CD4-positive, alpha-beta T cell (primary cell): ENCODE measurements around the gene LRG1. TPM values are rescaled to one million over a fixed set of nuclear protein-coding genes. Genes with fewer than 3 reads are reported as not detected.

Experiments
- ATAC-seq: fragments of 200-7000 bp; cut with Tn5 transposase; one replicate; pipeline ENCODE4 v1.10.0; 2022; ENCODE audit warnings: mild to moderate bottlenecking; ENCODE audit not compliant: poor library complexity
- CTCF ChIA-PET: fragments of 350-600 bp; sonication (Branson Sonifier 250); formaldehyde crosslinking; loops from one replicate; lab custom pipeline; 2021; ENCODE audit warnings: antibody characterized with exemption, inconsistent platforms; lab: Charles Lee
- POLR2A ChIA-PET: fragments of 350-600 bp; sonication (Branson Sonifier 250); formaldehyde crosslinking; loops from one replicate; lab custom pipeline; 2021; ENCODE audit warnings: antibody characterized with exemption, inconsistent platforms; lab: Charles Lee
- DNase-seq, 14 experiments: peaks; one replicate each; pipeline ENCODE4 v3.0.0-alpha.2; 2013 to 2020; ENCODE audit warnings: mixed read lengths in 2 of 14
- H3K27ac ChIP-seq, 2 donors: one replicate each; pipeline versions ENCODE4 v1.5.1 to v1.7.0; 2013; ENCODE audit warnings: low read length in 2 of 2, low read depth in 1 of 2, mild to moderate bottlenecking in 1 of 2
- H3K27me3 ChIP-seq, 2 experiments: 1 replicate in 1 of 2; 2 replicates in 1 of 2; pipeline versions ENCODE4 v1.6.1 to v1.7.0; 2013; ENCODE audit warnings: low read length in 2 of 2, control low read depth in 1 of 2, mild to moderate bottlenecking in 1 of 2, moderate library complexity in 1 of 2; ENCODE audit not compliant: insufficient read depth in 2 of 2, control insufficient read depth in 1 of 2
- H3K36me3 ChIP-seq: one replicate; pipeline ENCODE4 v1.6.1; 2013; ENCODE audit warnings: low read length, control low read depth; ENCODE audit not compliant: insufficient read depth
- H3K4me1 ChIP-seq: one replicate; pipeline ENCODE4 v1.6.1; 2013; ENCODE audit warnings: low read length, control low read depth; ENCODE audit not compliant: insufficient read depth
- H3K4me3 ChIP-seq: one replicate; pipeline ENCODE4 v1.5.1; 2013; ENCODE audit warnings: mild to moderate bottlenecking, low read length, moderate library complexity
- H3K9me3 ChIP-seq, 2 experiments: 1 replicate in 1 of 2; 2 replicates in 1 of 2; pipeline versions ENCODE4 v1.6.1 to v1.7.0; 2013; ENCODE audit warnings: low read length in 2 of 2, mild to moderate bottlenecking in 2 of 2, control low read depth in 1 of 2, moderate library complexity in 1 of 2; ENCODE audit not compliant: control insufficient read depth in 1 of 2, insufficient read depth in 1 of 2
- H3K27ac Mint-ChIP-seq: one replicate; pipeline ENCODE4 v1.8.0; 2020; ENCODE audit warnings: mixed read lengths
- H3K27me3 Mint-ChIP-seq: one replicate; pipeline ENCODE4 v1.8.0; 2021; ENCODE audit warnings: mixed read lengths
- H3K36me3 Mint-ChIP-seq: one replicate; pipeline ENCODE4 v1.8.0; 2021; ENCODE audit warnings: low read depth, mixed read lengths
- H3K4me1 Mint-ChIP-seq: one replicate; pipeline ENCODE4 v1.8.0; 2021; ENCODE audit warnings: low read depth, mixed read lengths
- H3K4me3 Mint-ChIP-seq: one replicate; pipeline ENCODE4 v1.8.0; 2020; ENCODE audit warnings: mild to moderate bottlenecking, mixed read lengths
- H3K9me3 Mint-ChIP-seq: one replicate; pipeline ENCODE4 v1.8.0; 2020; ENCODE audit warnings: mixed read lengths
- intact Hi-C, 2 experiments: fragments of 100-400 bp; cut with DNase I in 1 of 2; cut with micrococcal nuclease in 1 of 2; formaldehyde crosslinking; loops; one replicate each; pipeline versions ENCODE4 v1.15.1 to v1.9.0; 2023 to 2025; cut with DNase I, micrococcal nuclease
- total RNA-seq, 174 experiments: library from RNA in 2 of 174; stranded (reverse) in 2 of 174; gene quantifications; one replicate each; pipeline ENCODE4 v1.2.3 and lab custom pipeline; 2021 to 2026
- TF ChIP-seq, protein P1 (sequence below): fragments of 200-600 bp; IDR thresholded peaks from one replicate; pipeline ENCODE4 v1.8.0; 2022; ENCODE audit warnings: antibody characterized with exemption, mild to moderate bottlenecking

LRG1 gene
- total RNA-seq, 2 experiments from 2014 or later = not detected

DNA sequence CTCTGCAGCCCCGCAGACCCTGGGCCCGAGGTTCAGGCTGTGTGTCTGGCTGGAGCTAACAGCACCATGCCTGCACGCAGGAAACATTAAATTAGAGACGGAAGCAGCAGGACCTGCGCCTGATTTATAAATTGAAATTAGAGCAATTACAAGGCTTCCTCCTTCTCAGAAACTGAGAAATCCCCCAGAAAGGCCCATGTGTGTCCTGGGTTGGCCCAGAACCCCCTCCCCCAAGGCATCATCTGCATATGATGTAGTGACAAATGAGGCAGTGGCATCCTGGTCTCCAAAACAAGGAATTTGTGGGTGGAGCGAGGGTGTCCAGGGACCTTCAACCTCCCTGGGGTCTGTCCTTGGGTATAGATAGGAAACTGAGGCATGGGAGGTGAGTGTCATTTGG, 46.9 kb upstream of the LRG1 start:
- ChIA-PET CTCF (no interaction called here), POLR2A (no interaction called here)
- ATAC-seq = no peak
- no peaks in the 10 kb centered on the region for H3K36me3 ChIP-seq
- peaks cover 46 to 53% of the 10 kb centered on the region in 2 experiments for H3K27me3 ChIP-seq
- no peak overlapping the region for H3K27ac ChIP-seq
- H3K9me3 Mint-ChIP-seq = no peaks in the 10 kb centered on the region
- no peak for DNase-seq
- H3K4me1 ChIP-seq = peaks cover 16% of the 10 kb centered on the region
- intact Hi-C loops = no loop called here
- H3K4me1 Mint-ChIP-seq = peaks cover 17% of the 10 kb centered on the region
- H3K4me3 ChIP-seq = no peak overlapping the region
- H3K36me3 Mint-ChIP-seq = no peaks in the 10 kb centered on the region
- H3K4me3 Mint-ChIP-seq = no peak overlapping the region
- H3K27me3 Mint-ChIP-seq = peaks cover 74% of the 10 kb centered on the region
- peaks cover 0 to 22% of the 10 kb centered on the region in 2 experiments for H3K9me3 ChIP-seq
- TF ChIP-seq, protein P1, sequence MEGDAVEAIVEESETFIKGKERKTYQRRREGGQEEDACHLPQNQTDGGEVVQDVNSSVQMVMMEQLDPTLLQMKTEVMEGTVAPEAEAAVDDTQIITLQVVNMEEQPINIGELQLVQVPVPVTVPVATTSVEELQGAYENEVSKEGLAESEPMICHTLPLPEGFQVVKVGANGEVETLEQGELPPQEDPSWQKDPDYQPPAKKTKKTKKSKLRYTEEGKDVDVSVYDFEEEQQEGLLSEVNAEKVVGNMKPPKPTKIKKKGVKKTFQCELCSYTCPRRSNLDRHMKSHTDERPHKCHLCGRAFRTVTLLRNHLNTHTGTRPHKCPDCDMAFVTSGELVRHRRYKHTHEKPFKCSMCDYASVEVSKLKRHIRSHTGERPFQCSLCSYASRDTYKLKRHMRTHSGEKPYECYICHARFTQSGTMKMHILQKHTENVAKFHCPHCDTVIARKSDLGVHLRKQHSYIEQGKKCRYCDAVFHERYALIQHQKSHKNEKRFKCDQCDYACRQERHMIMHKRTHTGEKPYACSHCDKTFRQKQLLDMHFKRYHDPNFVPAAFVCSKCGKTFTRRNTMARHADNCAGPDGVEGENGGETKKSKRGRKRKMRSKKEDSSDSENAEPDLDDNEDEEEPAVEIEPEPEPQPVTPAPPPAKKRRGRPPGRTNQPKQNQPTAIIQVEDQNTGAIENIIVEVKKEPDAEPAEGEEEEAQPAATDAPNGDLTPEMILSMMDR = no peak
- no peak overlapping the region for H3K27ac Mint-ChIP-seq

DNA sequence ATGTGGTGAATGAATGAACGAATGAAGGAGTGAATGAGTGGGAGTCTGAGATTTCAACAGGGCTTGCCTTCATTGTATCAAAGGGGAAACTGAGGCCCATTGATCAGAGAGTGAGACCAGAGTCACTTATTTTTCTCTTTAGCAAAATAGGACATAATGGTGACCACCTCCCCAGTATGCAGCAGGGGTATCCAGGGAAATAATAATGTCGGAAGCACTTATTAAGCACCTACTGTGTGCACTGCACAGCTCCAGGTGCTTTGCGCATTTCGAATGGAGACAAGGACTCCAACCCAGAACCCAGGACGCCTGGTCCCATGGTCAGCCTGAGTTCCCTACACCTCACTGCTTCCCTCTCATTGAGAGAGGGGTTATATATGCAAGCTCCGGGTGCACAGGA, 46.4 kb upstream of the LRG1 start:
- no peak for ATAC-seq
- no peaks in the 10 kb centered on the region for H3K9me3 Mint-ChIP-seq
- no peaks in the 10 kb centered on the region for H3K36me3 Mint-ChIP-seq
- Histone ChIP-seq H3K36me3 (no peaks in the 10 kb centered on the region), H3K27me3 (peaks cover 46 to 54% of the 10 kb centered on the region in 2 experiments), H3K4me3 (no peak overlapping the region), H3K9me3 (peaks cover 0 to 22% of the 10 kb centered on the region in 2 experiments), H3K27ac (no peak overlapping the region), H3K4me1 (peaks cover 16% of the 10 kb centered on the region)
- H3K27me3 Mint-ChIP-seq = peaks cover 70% of the 10 kb centered on the region
- CTCF ChIA-PET = no interaction called here
- POLR2A ChIA-PET = no interaction called here
- TF ChIP-seq, protein P1 = no peak
- H3K4me3 Mint-ChIP-seq = no peak overlapping the region
- H3K4me1 Mint-ChIP-seq = peaks cover 17% of the 10 kb centered on the region
- intact Hi-C loops = no loop called here
- DNase-seq = no peak
- no peak overlapping the region for H3K27ac Mint-ChIP-seq

DNA sequence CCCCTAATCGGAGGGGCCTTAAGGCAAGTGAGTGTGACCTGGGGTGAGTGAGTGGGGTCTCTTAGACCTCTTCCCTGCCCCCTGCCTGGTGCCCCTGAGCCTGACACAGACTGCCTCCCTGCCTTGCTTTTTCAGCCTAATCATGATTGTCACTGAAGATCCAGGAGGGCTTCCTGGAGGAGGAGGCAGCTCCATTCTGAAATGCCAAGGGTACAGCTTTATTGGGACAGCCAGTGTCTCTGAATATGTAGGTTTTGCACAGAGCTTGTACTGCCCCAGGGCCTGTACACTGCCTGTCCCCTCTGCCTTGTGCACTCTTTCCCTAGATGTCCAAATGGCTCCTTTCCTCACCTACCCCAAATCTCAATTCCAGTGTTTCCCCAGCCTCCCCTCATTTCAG, 45.7 kb upstream of the LRG1 start:
- Histone ChIP-seq H3K27ac (no peak overlapping the region), H3K27me3 (peaks cover 43 to 58% of the 10 kb centered on the region in 2 experiments), H3K9me3 (peaks cover 0 to 19% of the 10 kb centered on the region in 2 experiments), H3K4me1 (peaks cover 16% of the 10 kb centered on the region), H3K36me3 (no peaks in the 10 kb centered on the region), H3K4me3 (no peak overlapping the region)
- H3K4me1 Mint-ChIP-seq = peaks cover 17% of the 10 kb centered on the region
- H3K36me3 Mint-ChIP-seq = no peaks in the 10 kb centered on the region
- no peak overlapping the region for H3K27ac Mint-ChIP-seq
- TF ChIP-seq, protein P1 = no peak
- no peak for DNase-seq
- no peak overlapping the region for H3K4me3 Mint-ChIP-seq
- ATAC-seq = no peak
- ChIA-PET CTCF (no interaction called here), POLR2A (no interaction called here)
- H3K9me3 Mint-ChIP-seq = no peaks in the 10 kb centered on the region
- intact Hi-C loops = no loop called here
- peaks cover 63% of the 10 kb centered on the region for H3K27me3 Mint-ChIP-seq
